PC-3 (cell line): ENCODE results near the gene RBMS3. TPM values are rescaled to one million over a fixed set of nuclear protein-coding genes. Genes with fewer than 3 reads are reported as not detected.

Source experiments
- ATAC-seq: fragments of 200-7000 bp; cut with Tn5 transposase; 2 replicates; pipeline ENCODE4 v1.9.1; 2020; ENCODE audit warnings: mild to moderate bottlenecking, moderate library complexity
- BruUV-seq: library from RNA; stranded (reverse); fragments of 400-500 nt; replicated peaks from 2 replicates; lab custom pipeline; 2021; lab: Mats Ljungman, UMichigan
- CTCF ChIA-PET: fragments of 300-600 bp; sonication (Branson Sonifier 250); formaldehyde crosslinking; loops from one replicate; lab custom pipeline; 2022; ENCODE audit warnings: antibody characterized with exemption; lab: Charles Lee
- POLR2A ChIA-PET: fragments of 300-600 bp; sonication (Branson Sonifier 250); formaldehyde crosslinking; loops from one replicate; lab custom pipeline; 2022; ENCODE audit warnings: antibody characterized with exemption; ENCODE audit not compliant: unreplicated experiment; lab: Charles Lee
- DNase-seq: peaks from one replicate; pipeline ENCODE4 v3.0.0-alpha.2; 2015
- H2AFZ ChIP-seq: fragments of 300-600 bp; sonication (generic); 2 replicates; pipeline ENCODE4 v1.6.0; 2016; ENCODE audit warnings: antibody characterized with exemption, low read length
- H3F3A ChIP-seq: fragments of 300-600 bp; sonication (generic); one replicate; pipeline ENCODE4 v1.6.0; 2017; ENCODE audit warnings: antibody characterized with exemption, low read length, control low read depth, mild to moderate bottlenecking; ENCODE audit not compliant: unreplicated experiment
- H3K27ac ChIP-seq: fragments of 300-600 bp; sonication (generic); 2 replicates; pipeline ENCODE4 v1.5.1; 2016; ENCODE audit warnings: mild to moderate bottlenecking, low read length
- H3K27me3 ChIP-seq: fragments of 300-600 bp; sonication (generic); 2 replicates; pipeline ENCODE4 v1.6.1; 2016; ENCODE audit warnings: low read length, mixed read lengths
- H3K36me3 ChIP-seq: fragments of 300-600 bp; sonication (generic); 2 replicates; pipeline ENCODE4 v1.6.1; 2016; ENCODE audit warnings: low read depth, mixed run types, low read length, mixed read lengths
- H3K4me1 ChIP-seq: fragments of 300-600 bp; sonication (generic); 2 replicates; pipeline ENCODE4 v1.5.1; 2016; ENCODE audit warnings: low read length; ENCODE audit not compliant: insufficient read depth
- H3K4me2 ChIP-seq: fragments of 300-600 bp; sonication (generic); 2 replicates; pipeline ENCODE4 v1.6.0; 2016; ENCODE audit warnings: low read length
- H3K4me3 ChIP-seq: fragments of 300-600 bp; sonication (generic); 2 replicates; pipeline ENCODE4 v1.5.1; 2016; ENCODE audit warnings: mild to moderate bottlenecking, low read length, mixed read lengths
- H3K79me2 ChIP-seq: fragments of 300-600 bp; sonication (generic); 2 replicates; pipeline ENCODE4 v1.6.1; 2017; ENCODE audit warnings: low read length, mixed read lengths
- H3K9ac ChIP-seq: fragments of 300-600 bp; sonication (generic); 2 replicates; pipeline ENCODE4 v1.6.0; 2016; ENCODE audit warnings: mild to moderate bottlenecking, low read length
- H3K9me2 ChIP-seq: fragments of 300-600 bp; sonication (generic); replicated peaks from 2 replicates; pipeline ENCODE4 v1.6.1; 2016; ENCODE audit warnings: mixed run types, low read length, mixed read lengths
- H3K9me3 ChIP-seq: fragments of 300-600 bp; sonication (generic); 2 replicates; pipeline ENCODE4 v1.6.1; 2016; ENCODE audit warnings: low read length, mixed read lengths
- H4K20me1 ChIP-seq: fragments of 300-600 bp; sonication (generic); 2 replicates; pipeline ENCODE4 v1.6.1; 2016; ENCODE audit warnings: low read length, mixed read lengths
- EZH2 ChIP-seq: fragments of 300-600 bp; sonication (generic); IDR thresholded peaks from one replicate; pipeline ENCODE4 v1.6.1; 2017; ENCODE audit warnings: antibody characterized with exemption, mild to moderate bottlenecking, low read length; ENCODE audit not compliant: unreplicated experiment
- EZH2phosphoT487 ChIP-seq: fragments of 300-600 bp; sonication (generic); IDR thresholded peaks from 2 replicates; pipeline ENCODE4 v1.6.1; 2018; ENCODE audit warnings: mild to moderate bottlenecking, antibody characterized with exemption, low read length, borderline replicate concordance
- intact Hi-C: fragments of 100-400 bp; cut with micrococcal nuclease; formaldehyde crosslinking; loops from 2 replicates; pipeline ENCODE4 v1.9.0; 2023
- total RNA-seq: library from RNA; depleted of rRNA; stranded (reverse); fragments of >200 nt; gene quantifications from 2 replicates; pipeline ENCODE4 v1.2.3, GENCODE V29; 2014
- TF ChIP-seq, protein P1 (sequence below): fragments of 300-600 bp; sonication (generic); conservative IDR thresholded peaks from 2 replicates; pipeline ENCODE4 v1.5.1; 2017; ENCODE audit warnings: antibody characterized with exemption, low read depth, mild to moderate bottlenecking, low read length

Gene RBMS3
- total RNA-seq, 1 experiment from 2014 or later, result 5.4 TPM

- H3K4me1 ChIP-seq, result no peaks in the 10 kb centered on the region
- no peak overlapping the region for H3K27ac ChIP-seq
- POLR2A ChIA-PET, result no interaction called here
- H3K9me3 ChIP-seq, result no peaks in the 10 kb centered on the region
- H3K9ac ChIP-seq, result no peak overlapping the region
- TF ChIP-seq, protein P1, sequence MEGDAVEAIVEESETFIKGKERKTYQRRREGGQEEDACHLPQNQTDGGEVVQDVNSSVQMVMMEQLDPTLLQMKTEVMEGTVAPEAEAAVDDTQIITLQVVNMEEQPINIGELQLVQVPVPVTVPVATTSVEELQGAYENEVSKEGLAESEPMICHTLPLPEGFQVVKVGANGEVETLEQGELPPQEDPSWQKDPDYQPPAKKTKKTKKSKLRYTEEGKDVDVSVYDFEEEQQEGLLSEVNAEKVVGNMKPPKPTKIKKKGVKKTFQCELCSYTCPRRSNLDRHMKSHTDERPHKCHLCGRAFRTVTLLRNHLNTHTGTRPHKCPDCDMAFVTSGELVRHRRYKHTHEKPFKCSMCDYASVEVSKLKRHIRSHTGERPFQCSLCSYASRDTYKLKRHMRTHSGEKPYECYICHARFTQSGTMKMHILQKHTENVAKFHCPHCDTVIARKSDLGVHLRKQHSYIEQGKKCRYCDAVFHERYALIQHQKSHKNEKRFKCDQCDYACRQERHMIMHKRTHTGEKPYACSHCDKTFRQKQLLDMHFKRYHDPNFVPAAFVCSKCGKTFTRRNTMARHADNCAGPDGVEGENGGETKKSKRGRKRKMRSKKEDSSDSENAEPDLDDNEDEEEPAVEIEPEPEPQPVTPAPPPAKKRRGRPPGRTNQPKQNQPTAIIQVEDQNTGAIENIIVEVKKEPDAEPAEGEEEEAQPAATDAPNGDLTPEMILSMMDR, result no peak
- TF ChIP-seq EZH2phosphoT487, result no peak
- no peak for TF ChIP-seq EZH2
- no peaks in the 10 kb centered on the region for H3K27me3 ChIP-seq
- ATAC-seq (no peak), DNase-seq (no peak)
- intact Hi-C loops, result loop anchor here (2.0 kb wide), 1 partner anchor 14 kb away; no protein-coding TSS in a partner anchor
- no TSS peak for BruUV-seq
- no peaks in the 10 kb centered on the region for H3F3A ChIP-seq
- CTCF ChIA-PET, result no interaction called here
- no peak overlapping the region for H3K4me2 ChIP-seq
- no peak overlapping the region for H3K4me3 ChIP-seq
- H3K79me2 ChIP-seq, result no peaks in the 10 kb centered on the region
- H2AFZ ChIP-seq, result no peak overlapping the region
- H3K36me3 ChIP-seq, result no peaks in the 10 kb centered on the region
- H3K9me2 ChIP-seq, result 0 out of 2 replicates have a peak, but pooled peaks cover under 1% of the 10 kb centered on the region
- no peaks in the 10 kb centered on the region for H4K20me1 ChIP-seq
These were observed 33.8 kb downstream of the RBMS3 start for GRCh38 chr3:29314727-29315088.

DNA sequence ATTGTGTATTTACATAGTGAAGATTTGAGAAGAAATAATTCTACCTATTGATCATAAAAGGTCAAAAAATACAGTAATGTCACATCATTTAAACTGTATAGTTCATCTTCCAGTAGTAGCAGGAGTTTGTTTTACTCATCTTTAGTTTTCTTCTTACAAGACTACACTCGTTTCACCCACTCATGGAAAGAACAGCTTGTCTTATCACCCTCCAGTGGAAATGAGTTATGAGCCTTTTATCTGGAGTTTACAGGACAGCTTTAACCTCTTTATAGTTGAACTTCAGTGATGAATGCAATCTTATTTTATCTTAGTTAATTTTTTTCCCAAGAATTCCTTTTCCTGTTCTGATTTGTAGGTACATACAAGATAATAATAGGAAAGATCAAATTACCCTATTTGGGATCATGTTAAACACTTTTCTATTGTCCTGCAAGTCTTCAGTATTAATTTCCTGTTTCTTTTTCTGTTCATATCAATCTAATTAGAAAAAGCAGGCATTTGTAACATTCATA, 36.8 kb downstream of the RBMS3 start:
- Histone ChIP-seq H3K27ac (no peak overlapping the region), H3F3A (no peaks in the 10 kb centered on the region), H4K20me1 (no peaks in the 10 kb centered on the region), H2AFZ (no peak overlapping the region), H3K4me1 (no peaks in the 10 kb centered on the region), H3K4me3 (no peak overlapping the region), H3K27me3 (no peaks in the 10 kb centered on the region), H3K79me2 (no peaks in the 10 kb centered on the region), H3K36me3 (no peaks in the 10 kb centered on the region), H3K4me2 (no peak overlapping the region), H3K9me2 (0 out of 2 replicates have a peak, but pooled peaks cover 4% of the 10 kb centered on the region), H3K9ac (no peak overlapping the region), H3K9me3 (no peaks in the 10 kb centered on the region)
- TF ChIP-seq EZH2, result no peak
- TF ChIP-seq, protein P1, result no peak
- no peak for TF ChIP-seq EZH2phosphoT487
- no peak for ATAC-seq
- DNase-seq, result no peak
- ChIA-PET CTCF (no interaction called here), POLR2A (no interaction called here)
- BruUV-seq, result no TSS peak
- intact Hi-C loops, result no loop called here

DNA sequence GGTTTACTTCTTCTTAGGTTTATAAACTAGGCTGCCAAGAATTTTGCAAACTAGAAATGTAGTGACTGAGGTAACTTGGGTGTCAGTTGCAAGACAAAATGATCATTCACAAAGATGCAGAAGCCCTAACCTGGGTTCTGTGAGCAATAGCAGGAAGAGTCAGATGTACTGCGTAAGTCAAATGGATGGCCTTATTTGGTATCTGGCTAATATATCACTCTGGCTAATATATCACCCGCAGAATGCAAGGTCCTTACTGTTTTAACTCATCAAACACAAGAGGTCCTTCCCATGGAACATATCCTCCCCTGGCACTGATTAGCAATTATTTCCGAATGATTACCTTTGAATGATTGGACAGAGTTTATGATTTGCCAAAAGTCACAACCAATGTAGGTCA, 37.4 kb downstream of the RBMS3 start:
- Histone ChIP-seq H3K9me3 (no peaks in the 10 kb centered on the region), H3K27me3 (no peaks in the 10 kb centered on the region), H3K9ac (no peak overlapping the region), H4K20me1 (no peaks in the 10 kb centered on the region), H3K27ac (no peak overlapping the region), H2AFZ (no peak overlapping the region), H3K4me2 (no peak overlapping the region), H3K79me2 (no peaks in the 10 kb centered on the region), H3K4me1 (no peaks in the 10 kb centered on the region), H3K36me3 (no peaks in the 10 kb centered on the region), H3K9me2 (0 out of 2 replicates have a peak, but pooled peaks cover 4% of the 10 kb centered on the region), H3F3A (no peaks in the 10 kb centered on the region), H3K4me3 (no peak overlapping the region)
- ChIA-PET CTCF (no interaction called here), POLR2A (no interaction called here)
- ATAC-seq, result no peak
- no TSS peak for BruUV-seq
- no peak for DNase-seq
- intact Hi-C loops, result no loop called here
- TF ChIP-seq, protein P1, result no peak
- TF ChIP-seq EZH2 (no peak), EZH2phosphoT487 (no peak)
